ENCODE results near the gene TBCB. TPM values are rescaled to one million over a fixed set of nuclear protein-coding genes. Genes with fewer than 3 reads are reported as not detected.

The TBCB gene
- total and polyA plus RNA-seq, 9 of the 15 experiments (the other 6 are each of a cell fraction or from before 2014, with no cell fraction given) = 3.5 to 115 (median 58.9) TPM

- TF ChIP-seq HBP1 (CRISPR knock-in tag; IDR thresholded peaks at IDR 0.05) = 0 out of 2 replicates have a peak, but pooled peaks have one; percentile 31
- TF ChIP-seq PTBP1 (IDR thresholded peaks at IDR 0.05; ENCODE audit: low read depth, low read length) = no peak
- peak; percentile 33 for TF ChIP-seq TBP (optimal IDR thresholded peaks at IDR 0.05; ENCODE audit: low read depth, low read length)
- peak; percentile 80 for TF ChIP-seq FIP1L1 (IDR thresholded peaks at IDR 0.05; ENCODE audit: low read depth, low read length, poor library complexity, severe bottlenecking)
- TF ChIP-seq ZC3H11A (IDR thresholded peaks at IDR 0.05; ENCODE audit: low read depth, low read length) = no peak
- peak in 1 of 2 experiments; percentile 48; a peak in 1 of 3 replicates for TF ChIP-seq CBX3 (IDR thresholded peaks at IDR 0.05; ENCODE audit: borderline replicate concordance in 1 of 2, low read length in 2 of 2)
- TF ChIP-seq ARID3A (IDR thresholded peaks at IDR 0.05; ENCODE audit: borderline replicate concordance, low read depth, low read length) = 0 out of 2 replicates have a peak, but pooled peaks have one; percentile 10
- TF ChIP-seq ZNF583 (CRISPR knock-in tag; IDR thresholded peaks at IDR 0.05) = peak; percentile 10; the same call in 1 of the 2 replicates
- TF ChIP-seq TARDBP (IDR thresholded peaks at IDR 0.05) = no peak; the same call in none of the 2 replicates
- peak; percentile 74; the same call in 1 of the 2 replicates for TF ChIP-seq ESRRA (IDR thresholded peaks at IDR 0.05; ENCODE audit: borderline replicate concordance, low read depth)
- TF ChIP-seq STAG1 (CRISPR knock-in tag; IDR thresholded peaks at IDR 0.05; ENCODE audit: borderline replicate concordance) = no peak
- TF ChIP-seq SUPT5H (IDR thresholded peaks at IDR 0.05) = peak; percentile 64; the same call in 1 of the 2 replicates
- peak; percentile 78 for TF ChIP-seq CREB3L1 (IDR thresholded peaks at IDR 0.05; ENCODE audit: borderline replicate concordance, low read depth)
- TF ChIP-seq ZBTB2 (IDR thresholded peaks at IDR 0.05) = peak; percentile 100
- TF ChIP-seq NR2C2 (CRISPR knock-in tag; IDR thresholded peaks at IDR 0.05) = peak; percentile 63; the same call in 1 of the 2 replicates
- peak; percentile 74 for TF ChIP-seq NR2C2 (tag; IDR thresholded peaks at IDR 0.05)
- TF ChIP-seq ZBTB11 (CRISPR knock-in tag; IDR thresholded peaks at IDR 0.05) = peak in 1 of 3 experiments; percentile 67; a peak in 2 of 6 replicates
These were observed 381 bp upstream of the TBCB start, which contains the start of gene POLR2I (continued) for GRCh38 chr19:36114721-36115452.

All from K562 (cell line).